Activated CD4-positive, CD25-positive, alpha-beta regulatory T cell (primary cell): Measurements from ENCODE around the gene CCNB1.
"Not testable (repeated sequence)": the region's sequence is repeated elsewhere in the genome, so short reads cannot be mapped to it uniquely, and the experiment has no call there.

Source experiments
- DNase-seq, 4 experiments: peaks; one replicate each; lab custom pipeline; 2025; lab: John Stamatoyannopoulos, UW

CCNB1 gene

DNA sequence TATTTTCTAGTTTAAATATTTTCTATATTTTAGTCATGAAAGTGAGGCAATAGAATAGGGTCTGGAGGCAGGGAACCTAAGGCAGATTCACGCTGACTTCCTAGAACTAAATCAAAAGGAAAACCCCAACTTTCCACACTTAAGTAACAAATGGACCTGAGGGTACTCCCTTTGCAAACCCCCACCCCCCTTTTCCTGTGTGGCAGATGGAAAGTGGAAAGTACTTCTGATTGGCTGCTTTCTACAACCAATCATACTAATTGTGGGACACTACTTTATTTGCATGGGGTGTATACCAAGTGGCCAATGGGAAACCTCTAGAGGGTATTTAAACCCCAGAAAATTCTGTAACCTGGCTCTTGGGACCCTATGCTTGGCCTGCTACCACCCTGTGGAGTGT, 17.7 kb downstream of the CCNB1 start:
- DNase-seq, result no peak

- DNase-seq, result no peak
These were observed 20.4 kb downstream of the CCNB1 start for GRCh38 chr5:69187342-69187741.

- DNase-seq, result no peak
These were observed 21.8 kb downstream of the CCNB1 start for GRCh38 chr5:69188811-69189161.

GRCh38 chr5:69189162-69190086, 22.5 kb downstream of the CCNB1 start, which contains the start of gene CENPH:
Gene CENPH (plus strand): TSS chr5:69189583. CDS start chr5:69189635, 52 bp downstream.
- DNase-seq, result peak; percentile 66 to 79 (median 76)

DNA sequence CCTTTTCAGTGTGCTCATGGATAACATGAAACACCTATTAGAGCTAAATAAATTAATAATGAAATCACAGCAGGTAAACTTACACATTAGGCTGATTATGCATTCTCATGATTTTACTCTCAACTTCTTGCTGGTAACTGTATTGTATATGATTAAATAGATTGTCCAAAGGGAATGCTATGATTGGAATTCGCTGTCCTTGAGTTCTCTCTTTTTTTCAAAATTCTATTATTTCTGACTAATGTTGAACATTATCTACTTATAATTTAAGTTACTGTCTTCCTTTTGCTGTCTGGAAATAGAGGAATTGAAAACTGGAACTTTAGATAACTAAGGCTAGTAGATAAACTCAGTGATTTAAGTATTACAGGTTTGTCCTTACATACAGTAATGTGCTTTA, 35.5 kb downstream of the CCNB1 start:
- no peak for DNase-seq

GRCh38 chr5:69206528-69207190, 39.7 kb downstream of the CCNB1 start:
- DNase-seq, result no peak

DNA sequence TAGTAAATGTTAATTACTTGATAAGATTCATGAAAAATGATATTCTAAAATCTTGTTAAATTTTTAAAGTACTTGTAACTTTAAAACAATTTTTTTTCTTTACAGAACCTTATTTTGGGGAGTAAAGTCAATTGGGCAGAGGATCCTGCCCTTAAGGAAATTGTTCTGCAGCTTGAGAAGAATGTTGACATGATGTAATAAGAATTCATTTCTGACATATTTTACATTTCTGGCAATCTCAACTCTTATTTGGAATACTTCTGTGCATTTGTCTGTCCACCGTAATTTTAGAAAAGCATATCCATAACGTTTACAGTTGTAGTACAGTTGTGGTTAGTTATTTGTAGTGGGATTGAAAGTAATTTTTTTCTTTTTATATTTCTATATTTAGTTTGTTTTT, 42.7 kb downstream of the CCNB1 start:
- no peak for DNase-seq

DNA sequence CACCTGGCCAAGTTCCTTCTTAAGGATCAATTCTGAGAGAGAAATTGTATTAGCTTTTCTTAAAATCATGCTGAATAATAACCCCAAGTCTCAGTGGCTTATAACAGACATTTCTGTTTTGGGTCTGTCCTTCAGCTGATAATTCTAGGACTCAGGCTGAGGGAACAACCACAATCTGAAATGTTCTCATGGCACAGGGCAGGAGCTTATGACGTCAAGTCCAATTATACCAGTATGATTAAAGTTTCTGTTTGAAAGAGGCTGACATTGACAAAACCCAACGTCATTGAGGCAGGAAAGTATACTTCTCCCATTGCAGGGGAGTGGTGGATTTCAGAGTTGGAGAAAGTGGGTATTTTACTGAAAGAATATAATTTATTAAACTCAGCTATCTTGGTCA, 44.2 kb downstream of the CCNB1 start:
- DNase-seq, result no peak

GRCh38 chr5:69212022-69212421, 45.1 kb downstream of the CCNB1 start:
- no peak for DNase-seq

DNA sequence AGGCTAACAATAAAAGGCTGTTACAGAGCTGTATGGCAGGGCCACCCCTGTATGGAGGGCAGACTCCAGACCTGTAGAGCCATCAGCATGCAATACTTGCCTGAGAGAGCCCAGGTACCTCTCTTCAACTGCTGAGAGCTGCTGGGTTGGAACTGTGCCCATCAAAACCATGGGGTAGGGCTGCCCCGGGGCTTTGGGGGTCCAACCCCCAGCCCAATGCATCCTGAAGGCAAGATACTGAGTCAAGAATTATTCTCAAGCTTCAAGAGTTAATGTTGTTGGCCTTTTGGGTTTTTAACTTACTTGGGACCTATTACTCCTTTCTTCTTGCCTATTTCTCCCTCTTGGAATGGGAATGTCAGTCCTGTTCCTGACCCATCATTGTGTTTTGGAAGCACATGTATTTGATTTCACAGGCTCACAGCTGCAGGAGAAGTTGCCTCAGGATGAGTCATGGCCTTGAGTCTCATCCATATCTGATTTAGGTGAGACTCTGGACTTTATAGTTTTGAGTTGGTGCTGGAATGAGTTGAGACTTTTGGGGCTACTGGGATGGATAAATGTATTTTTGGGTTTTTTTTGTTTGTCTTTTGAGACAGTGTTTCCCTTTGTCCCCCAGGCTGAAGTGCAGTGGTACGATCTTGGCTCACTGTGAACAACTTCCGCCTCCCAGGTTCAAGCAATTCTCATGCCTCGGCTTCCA, 46.7 kb downstream of the CCNB1 start:
- DNase-seq, result no peak

- DNase-seq, result no peak
These were observed 50.2 kb downstream of the CCNB1 start for GRCh38 chr5:69217151-69217511.

DNA sequence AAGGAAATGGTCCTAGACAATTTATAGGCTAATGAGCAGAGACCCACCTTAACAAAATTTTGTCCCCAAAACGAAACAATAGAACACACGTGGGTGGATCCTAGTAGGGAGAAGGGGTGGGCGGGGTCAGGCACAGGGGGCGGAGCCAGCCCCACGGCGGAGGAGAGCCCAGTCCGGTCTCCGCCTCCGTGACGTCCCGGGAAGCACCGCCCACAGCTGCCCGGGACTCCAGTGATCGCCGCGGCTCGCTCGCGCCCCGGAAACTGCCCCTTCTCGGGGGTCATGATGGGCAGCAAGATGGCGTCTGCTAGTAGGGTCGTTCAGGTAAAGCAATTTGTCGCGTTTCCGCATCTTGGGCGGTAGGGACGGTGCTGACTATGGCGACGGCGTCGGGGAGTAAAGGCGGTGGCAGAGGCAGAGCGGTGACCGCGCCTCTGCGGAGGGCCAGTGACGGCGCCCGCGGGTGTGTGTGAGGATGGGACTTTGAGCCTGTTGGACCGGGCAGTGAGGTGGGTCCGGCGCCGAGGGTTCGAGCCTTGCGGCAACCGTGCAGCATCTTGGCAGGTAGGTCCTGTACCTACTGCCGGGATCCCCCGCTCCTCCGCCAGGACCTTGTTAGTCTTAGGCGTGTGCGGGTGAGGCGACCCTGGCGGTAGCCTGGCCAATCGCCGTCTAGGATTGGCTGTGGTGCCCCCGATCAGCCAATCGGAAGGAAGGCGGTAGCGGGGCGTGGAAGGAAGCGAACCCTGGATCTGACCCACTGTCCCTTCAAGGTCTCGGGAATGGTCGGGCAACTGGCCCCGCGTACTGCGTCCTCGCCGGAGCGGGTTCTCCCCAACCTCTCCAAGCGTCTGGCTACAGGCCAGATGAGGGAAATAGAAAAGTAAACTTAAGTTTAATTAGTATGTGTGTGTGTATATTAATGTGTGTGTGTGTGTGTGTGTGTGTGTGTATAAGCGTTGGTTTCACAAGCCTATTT, 50.9 kb downstream of the CCNB1 start:
- DNase-seq, result peak; percentile 83 to 90 (median 88)

DNA sequence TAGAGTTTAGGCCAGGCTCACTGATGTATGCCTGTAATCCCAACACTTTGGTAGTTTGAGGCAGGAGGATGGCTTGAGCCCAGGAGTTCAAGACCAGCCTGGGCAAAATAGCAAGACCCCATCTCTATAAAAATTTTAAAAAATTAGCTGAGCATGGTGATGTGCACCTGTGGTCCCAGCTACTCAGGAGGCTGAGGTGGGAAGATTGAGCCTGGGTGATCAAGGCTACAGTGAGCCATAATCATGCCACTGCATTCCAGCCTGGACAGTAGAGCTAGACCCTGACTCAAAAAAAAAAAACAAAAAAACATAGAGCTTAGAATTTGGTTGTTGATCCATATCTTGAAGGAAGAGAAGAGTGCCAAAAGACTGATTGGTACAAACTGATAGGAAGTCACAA, 53.0 kb downstream of the CCNB1 start:
- DNase-seq, result no peak

- not testable (repeated sequence) for DNase-seq
These were observed 53.4 kb downstream of the CCNB1 start for GRCh38 chr5:69220371-69220770.

GRCh38 chr5:69220833-69221232, 53.9 kb downstream of the CCNB1 start:
- DNase-seq, result not testable (repeated sequence)

- DNase-seq, result no peak
These were observed 57.6 kb downstream of the CCNB1 start for GRCh38 chr5:69224520-69224919.

GRCh38 chr5:69225860-69226259, 58.9 kb downstream of the CCNB1 start:
- no peak for DNase-seq
